K562 (cell line): ENCODE measurements around the gene KLHL25. TPM values are rescaled to one million over a fixed set of nuclear protein-coding genes. Genes with fewer than 3 reads are reported as not detected.

Experiments used
- ATAC-seq: fragments of 200-7000 bp; cut with Tn5 transposase; 3 replicates; pipeline ENCODE4 v1.9.1; 2020; ENCODE audit warnings: moderate library complexity
- BruUV-seq: library from RNA; stranded (reverse); fragments of 400-500 nt; replicated peaks from 2 replicates; lab custom pipeline; 2021; lab: Mats Ljungman, UMichigan
- CTCF ChIA-PET: fragments of 300-600 bp; formaldehyde crosslinking; extraction: SDS; loops from one replicate; lab custom pipeline; 2021; ENCODE audit warnings: low intra/inter-chr PET ratio; lab: Yijun Ruan, JAX
- POLR2A ChIA-PET: fragments of 300-600, 350-650 bp; sonication (Branson Sonifier 250); formaldehyde crosslinking; extraction: SDS; loops from one replicate; lab custom pipeline; 2021; ENCODE audit warnings: antibody characterized with exemption, inconsistent platforms; lab: Yijun Ruan, JAX
- DNase-seq, 4 experiments: peaks; one replicate each; pipeline versions ENCODE4 v3.0.0 to v3.0.0-alpha.2; 2011 to 2018; ENCODE audit warnings: low spot score in 3 of 4, mixed read lengths in 3 of 4; ENCODE audit errors: extremely low read depth in 1 of 4
- FAIRE-seq: peaks from 2 replicates; lab custom pipeline; 2011; peaks lifted over from hg19 to GRCh38; lab: Jason Lieb, UNC
- H2AFZ ChIP-seq: 2 replicates; pipeline ENCODE4 v1.6.0; 2011; ENCODE audit warnings: low read depth, low read length, control low read depth, inconsistent platforms
- H3K27ac ChIP-seq: fragments of 200-600 bp; 3 replicates; pipeline ENCODE4 v1.8.0; 2011; ENCODE audit warnings: low read depth, mild to moderate bottlenecking, control low read depth, inconsistent platforms, low read length, moderate library complexity, mixed read lengths; ENCODE audit errors: extremely low read depth
- H3K27me3 ChIP-seq, 2 experiments: fragments of 300-600 bp in 1 of 2; 2 replicates in 1 of 2; 3 replicates in 1 of 2; pipeline versions ENCODE4 v1.6.0 to v1.8.0; 2011; ENCODE audit warnings: inconsistent platforms in 2 of 2, low read length in 2 of 2, mild to moderate bottlenecking in 1 of 2, mixed read lengths in 1 of 2, moderate library complexity in 1 of 2; ENCODE audit not compliant: control insufficient read depth in 2 of 2, insufficient read depth in 2 of 2
- H3K36me3 ChIP-seq: fragments of 300-600 bp; 3 replicates; pipeline ENCODE4 v1.8.0; 2011; ENCODE audit warnings: mild to moderate bottlenecking, low read length, inconsistent platforms; ENCODE audit not compliant: control insufficient read depth, insufficient read depth
- H3K4me1 ChIP-seq, 2 experiments: fragments of 200-600 bp in 1 of 2; replicated peaks in 1 of 2; 2 replicates in 1 of 2; 3 replicates in 1 of 2; pipeline versions ENCODE4 v1.5.1 to v1.8.0; 2011; ENCODE audit warnings: inconsistent platforms in 2 of 2, low read length in 2 of 2, mild to moderate bottlenecking in 1 of 2, mixed read lengths in 1 of 2, moderate library complexity in 1 of 2; ENCODE audit not compliant: control insufficient read depth in 2 of 2, insufficient read depth in 2 of 2
- H3K4me2 ChIP-seq: 2 replicates; pipeline ENCODE4 v1.6.1; 2011; ENCODE audit warnings: low read length, control low read depth, inconsistent platforms, mixed read lengths; ENCODE audit not compliant: insufficient read depth
- H3K4me3 ChIP-seq: fragments of 200-600 bp; sonication (generic), shearing (Covaris generic); 2 replicates; pipeline ENCODE4 v1.5.1; 2016; ENCODE audit warnings: control low read depth, inconsistent platforms
- H3K79me2 ChIP-seq: fragments of 200-600 bp; 3 replicates; pipeline ENCODE4 v1.8.0; 2011; ENCODE audit warnings: low read length, inconsistent platforms; ENCODE audit not compliant: control insufficient read depth, insufficient read depth
- H3K9ac ChIP-seq, 2 experiments: 2 replicates each; pipeline versions ENCODE4 v1.6.0 to v1.6.1; 2011; ENCODE audit warnings: low read depth in 2 of 2, low read length in 2 of 2, control low read depth in 1 of 2, inconsistent platforms in 1 of 2, mild to moderate bottlenecking in 1 of 2, mixed read lengths in 1 of 2; ENCODE audit not compliant: insufficient read depth in 1 of 2
- H3K9me1 ChIP-seq: one replicate; pipeline ENCODE4 v1.6.0; 2011; ENCODE audit warnings: inconsistent platforms, mild to moderate bottlenecking, low read length, moderate library complexity; ENCODE audit not compliant: control insufficient read depth, insufficient read depth
- H3K9me3 ChIP-seq: replicated peaks from 2 replicates; pipeline ENCODE4 v1.5.1; 2011; ENCODE audit warnings: low read depth, low read length, inconsistent platforms; ENCODE audit not compliant: control insufficient read depth, insufficient read depth
- H4K20me1 ChIP-seq: replicated peaks from 2 replicates; pipeline ENCODE4 v1.6.1; 2011; ENCODE audit warnings: low read length, inconsistent platforms, mixed read lengths; ENCODE audit not compliant: control insufficient read depth, insufficient read depth
- ADNP ChIP-seq: fragments of 200-800 bp; sonication (Bioruptor generic); IDR thresholded peaks from 2 replicates; pipeline ENCODE4 v1.6.1; 2016; ENCODE audit warnings: missing genetic modification characterization, missing compliant biosample characterization
- DMBX1 ChIP-seq: fragments of 250-450 bp; sonication (Bioruptor Pico); IDR thresholded peaks from 2 replicates; pipeline ENCODE4 v1.8.0; 2022; ENCODE audit warnings: inconsistent platforms, mild to moderate bottlenecking, moderate library complexity, borderline replicate concordance
- HDAC1 ChIP-seq, 2 experiments: fragments of 450-650 bp; IDR thresholded peaks; 2 replicates each; pipeline ENCODE4 v1.6.1; 2016 to 2017; ENCODE audit warnings: inconsistent platforms in 1 of 2, mild to moderate bottlenecking in 1 of 2, moderate library complexity in 1 of 2
- KHSRP ChIP-seq: fragments of 450-650 bp; IDR thresholded peaks from 2 replicates; pipeline ENCODE4 v1.6.1; 2017
- MAFK ChIP-seq: IDR thresholded peaks from 2 replicates; pipeline ENCODE4 v1.6.1; 2011; ENCODE audit warnings: low read length, improper control_type of control experiment
- NELFE ChIP-seq: IDR thresholded peaks from 2 replicates; pipeline ENCODE4 v1.6.1; 2011; ENCODE audit warnings: mild to moderate bottlenecking; ENCODE audit not compliant: insufficient read depth, insufficient read length
- NFYB ChIP-seq: IDR thresholded peaks from 2 replicates; pipeline ENCODE4 v1.6.1; 2011; ENCODE audit warnings: mild to moderate bottlenecking, moderate library complexity; ENCODE audit not compliant: insufficient read length; ENCODE audit errors: extremely low read depth
- PRMT5 ChIP-seq: sonication (generic); formaldehyde crosslinking; IDR thresholded peaks from 2 replicates; pipeline ENCODE4 v1.5.0; 2020; ENCODE audit warnings: missing genetic modification reagents
- RAD21 ChIP-seq, 2 experiments: fragments of 250-450 bp in 1 of 2; fragments of 450-650 bp in 1 of 2; sonication (Bioruptor Pico) in 1 of 2; formaldehyde crosslinking in 1 of 2; IDR thresholded peaks in 1 of 2; conservative IDR thresholded peaks in 1 of 2; 2 replicates each; pipeline versions ENCODE4 v1.4.0 to v1.8.0; 2020 to 2022; ENCODE audit warnings: mild to moderate bottlenecking in 2 of 2, moderate library complexity in 1 of 2
- VEZF1 ChIP-seq: fragments of 200-800 bp; sonication (Bioruptor generic); IDR thresholded peaks from 2 replicates; pipeline ENCODE4 v1.6.1; 2017; ENCODE audit warnings: missing genetic modification characterization, missing compliant biosample characterization
- ZNF124 ChIP-seq: sonication (generic); formaldehyde crosslinking; IDR thresholded peaks from 2 replicates; pipeline ENCODE4 v1.8.1; 2022; ENCODE audit warnings: missing genetic modification reagents
- ZNF184 ChIP-seq: sonication (generic); formaldehyde crosslinking; IDR thresholded peaks from 2 replicates; pipeline ENCODE4 v1.5.0; 2020; ENCODE audit warnings: missing genetic modification reagents
- ZNF282 ChIP-seq: sonication (generic); formaldehyde crosslinking; IDR thresholded peaks from 2 replicates; pipeline ENCODE4 v1.8.1; 2023; ENCODE audit warnings: missing genetic modification reagents
- ZNF431 ChIP-seq: sonication (generic); formaldehyde crosslinking; IDR thresholded peaks from 2 replicates; pipeline ENCODE4 v1.8.0; 2022; ENCODE audit warnings: mild to moderate bottlenecking, missing genetic modification reagents
- ZNF584 ChIP-seq: fragments of 200-800 bp; sonication (Bioruptor generic); IDR thresholded peaks from 2 replicates; pipeline ENCODE4 v1.6.1; 2016; ENCODE audit warnings: low read depth, mild to moderate bottlenecking, missing genetic modification characterization, missing compliant biosample characterization
- WGBS: fragments of 100-300 bp; shearing (Covaris generic); methylation state at CpG from one replicate; pipeline ENCODE4 v1.1.6; 2016; ENCODE audit warnings: low coverage, mixed read lengths; ENCODE audit not compliant: insufficient coverage; ENCODE audit errors: missing lambda C conversion rate; 5-methylcytosine and 5-hydroxymethylcytosine counted together
- in situ Hi-C: fragments of 300-500 bp; cut with MboI; formaldehyde crosslinking; loops from 4 replicates; pipeline ENCODE4 v1.15.0; 2018; ENCODE audit warnings: inconsistent platforms, mixed read lengths
- intact Hi-C: fragments of 100-400 bp; cut with micrococcal nuclease; formaldehyde crosslinking; loops from 2 replicates; pipeline ENCODE4 v1.14.2; 2022
- polyA plus RNA-seq, 8 experiments: library from polyadenylated mRNA; depleted of rRNA in 4 of 8; stranded (reverse) in 5 of 8; unstranded in 3 of 8; fragments of >200 nt; fragmentation: Nextera tagmentation in 2 of 8; fragmentation: Illumina TruSeq in 1 of 8; extraction: Ambion mirVana in 2 of 8; extraction: Trizol in 1 of 8; gene quantifications; 2 replicates each; pipeline versions ENCODE4 v1.2.1 to v1.2.3, GENCODE V29; 2011 to 2014; ENCODE audit warnings: inconsistent platforms in 1 of 8, missing spikeins in 1 of 8
- total RNA-seq, 7 experiments: library from RNA; depleted of rRNA in 6 of 7; stranded (reverse); fragments of >200 nt in 6 of 7; fragmentation: Illumina TruSeq in 2 of 7; extraction: Trizol in 2 of 7; gene quantifications; 2 replicates each; pipeline versions ENCODE4 v1.2.1 to v1.2.3, GENCODE V29; 2011 to 2021; ENCODE audit warnings: low replicate concordance in 1 of 7
- TF ChIP-seq, protein P1 (sequence below): sonication (generic); formaldehyde crosslinking; IDR thresholded peaks from 2 replicates; pipeline ENCODE4 v1.8.1; 2023; ENCODE audit warnings: mild to moderate bottlenecking, missing genetic modification reagents

Gene KLHL25
- total and polyA plus RNA-seq, 9 of the 15 experiments (the other 6 are each of a cell fraction or from before 2014, with no cell fraction given): 0.04 to 0.14 (median 0.10) TPM; not detected in 3

- TF ChIP-seq RAD21 (CRISPR knock-in tag; conservative IDR thresholded peaks at IDR 0.05 in 1 of 2, IDR thresholded peaks at IDR 0.05 in 1 of 2) (peak; percentile 54 to 74), HDAC1 (IDR thresholded peaks at IDR 0.05) (no peak), ZNF124 (no peak), ADNP (no peak), NELFE (no peak), ZNF282 (CRISPR knock-in tag) (no peak), ZNF431 (CRISPR knock-in tag) (no peak), VEZF1 (peak; percentile 14; the same call in 1 of the 2 replicates)
Observed at GRCh38 chr15:85730001-85730820, 64.5 kb downstream of the KLHL25 start (continued).

DNA sequence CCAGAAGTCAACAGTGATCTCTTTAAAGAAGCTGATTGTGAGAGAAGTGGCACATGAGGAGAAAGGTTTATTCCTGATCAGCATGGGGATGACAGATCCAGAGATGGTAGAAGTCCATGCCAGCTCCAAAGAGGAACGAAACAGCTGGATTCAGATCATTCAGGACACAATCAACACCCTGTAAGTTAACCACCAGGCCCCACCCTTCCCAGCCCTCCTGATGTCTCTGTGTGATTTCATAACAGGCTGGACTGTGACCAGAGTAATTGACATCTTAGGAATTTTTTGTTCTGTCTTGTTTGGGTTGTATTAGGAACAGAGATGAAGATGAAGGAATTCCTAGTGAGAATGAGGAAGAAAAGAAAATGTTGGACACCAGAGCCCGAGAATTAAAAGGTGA, 67.7 kb downstream of the KLHL25 start:
- POLR2A ChIA-PET: no interaction called here
- CTCF ChIA-PET: no interaction called here
- TF ChIP-seq KHSRP (no peak), MAFK (no peak), PRMT5 (CRISPR knock-in tag) (no peak), ZNF584 (CRISPR knock-in tag) (no peak), NFYB (no peak), DMBX1 (CRISPR knock-in tag) (no peak), ZNF184 (no peak)
- TF ChIP-seq, protein P1, sequence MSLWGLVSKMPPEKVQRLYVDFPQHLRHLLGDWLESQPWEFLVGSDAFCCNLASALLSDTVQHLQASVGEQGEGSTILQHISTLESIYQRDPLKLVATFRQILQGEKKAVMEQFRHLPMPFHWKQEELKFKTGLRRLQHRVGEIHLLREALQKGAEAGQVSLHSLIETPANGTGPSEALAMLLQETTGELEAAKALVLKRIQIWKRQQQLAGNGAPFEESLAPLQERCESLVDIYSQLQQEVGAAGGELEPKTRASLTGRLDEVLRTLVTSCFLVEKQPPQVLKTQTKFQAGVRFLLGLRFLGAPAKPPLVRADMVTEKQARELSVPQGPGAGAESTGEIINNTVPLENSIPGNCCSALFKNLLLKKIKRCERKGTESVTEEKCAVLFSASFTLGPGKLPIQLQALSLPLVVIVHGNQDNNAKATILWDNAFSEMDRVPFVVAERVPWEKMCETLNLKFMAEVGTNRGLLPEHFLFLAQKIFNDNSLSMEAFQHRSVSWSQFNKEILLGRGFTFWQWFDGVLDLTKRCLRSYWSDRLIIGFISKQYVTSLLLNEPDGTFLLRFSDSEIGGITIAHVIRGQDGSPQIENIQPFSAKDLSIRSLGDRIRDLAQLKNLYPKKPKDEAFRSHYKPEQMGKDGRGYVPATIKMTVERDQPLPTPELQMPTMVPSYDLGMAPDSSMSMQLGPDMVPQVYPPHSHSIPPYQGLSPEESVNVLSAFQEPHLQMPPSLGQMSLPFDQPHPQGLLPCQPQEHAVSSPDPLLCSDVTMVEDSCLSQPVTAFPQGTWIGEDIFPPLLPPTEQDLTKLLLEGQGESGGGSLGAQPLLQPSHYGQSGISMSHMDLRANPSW (CRISPR knock-in tag): no peak

More for the DNA sequence above, 67.7 kb downstream of the KLHL25 start:
- intact Hi-C loops: loop anchor here (10.0 kb wide), 1 partner anchor 242 kb away; no protein-coding TSS in a partner anchor
- Histone ChIP-seq H3K9ac (no peak overlapping the region), H3K79me2 (no peaks in the 10 kb centered on the region), H2AFZ (no peak overlapping the region), H3K4me3 (no peak overlapping the region), H3K36me3 (no peaks in the 10 kb centered on the region), H3K9me1 (no peaks in the 10 kb centered on the region), H3K4me2 (no peak overlapping the region), H3K4me1 (no peaks in the 10 kb centered on the region), H3K27me3 (no peaks in the 10 kb centered on the region; a peak in 1 of 5 replicates), H4K20me1 (no peaks in the 10 kb centered on the region), H3K9me3 (no peaks in the 10 kb centered on the region), H3K27ac (no peak overlapping the region)
- FAIRE-seq (no peak), ATAC-seq (no peak), DNase-seq (no peak)
- WGBS: 0% methylated on average over 1 of the region's 2 CpGs
- BruUV-seq: no TSS peak
- in situ Hi-C loops: loop anchor here (5.0 kb wide), 1 partner anchor 105 kb away; no protein-coding TSS in a partner anchor
